HG03558 (cell line): ENCODE measurements around the gene PKHD1.

Experiments used
- ATAC-seq: cut with Tn5 transposase; IDR thresholded peaks from one replicate; pipeline ENCODE4 v1.9.1; 2021; ENCODE audit warnings: moderate number of reproducible peaks; ENCODE audit not compliant: unreplicated experiment; ENCODE audit errors: extremely low read depth

The PKHD1 gene

DNA sequence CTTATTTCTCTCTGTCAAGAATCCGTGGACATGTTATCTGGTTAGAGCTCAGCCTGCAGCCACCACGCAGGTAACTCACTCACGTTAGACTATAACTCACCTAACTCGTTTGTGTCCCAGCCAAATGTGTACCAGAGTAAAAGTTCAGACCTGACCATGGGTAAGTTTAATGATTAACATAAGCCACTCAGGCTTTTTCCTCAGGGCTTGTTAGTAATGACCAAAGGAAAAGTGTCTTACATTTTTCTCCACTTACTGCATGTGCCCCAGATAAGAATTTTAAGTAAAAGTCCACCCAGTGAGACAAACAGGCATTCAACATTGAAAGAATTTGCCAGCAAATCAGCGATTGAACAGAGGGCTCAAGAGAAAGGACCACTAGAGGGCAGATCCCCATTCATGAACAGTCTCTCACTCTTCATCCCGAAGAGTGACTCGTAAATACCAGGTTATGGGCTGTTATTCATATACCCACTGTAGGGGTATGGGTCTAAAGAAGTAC, at the start of gene PKHD1:
Gene PKHD1 (minus strand): TSS at position 116 of the 502 bp plus-strand sequence. CDS start 2,680 bp downstream, outside the sequence.
- no peak for ATAC-seq

DNA sequence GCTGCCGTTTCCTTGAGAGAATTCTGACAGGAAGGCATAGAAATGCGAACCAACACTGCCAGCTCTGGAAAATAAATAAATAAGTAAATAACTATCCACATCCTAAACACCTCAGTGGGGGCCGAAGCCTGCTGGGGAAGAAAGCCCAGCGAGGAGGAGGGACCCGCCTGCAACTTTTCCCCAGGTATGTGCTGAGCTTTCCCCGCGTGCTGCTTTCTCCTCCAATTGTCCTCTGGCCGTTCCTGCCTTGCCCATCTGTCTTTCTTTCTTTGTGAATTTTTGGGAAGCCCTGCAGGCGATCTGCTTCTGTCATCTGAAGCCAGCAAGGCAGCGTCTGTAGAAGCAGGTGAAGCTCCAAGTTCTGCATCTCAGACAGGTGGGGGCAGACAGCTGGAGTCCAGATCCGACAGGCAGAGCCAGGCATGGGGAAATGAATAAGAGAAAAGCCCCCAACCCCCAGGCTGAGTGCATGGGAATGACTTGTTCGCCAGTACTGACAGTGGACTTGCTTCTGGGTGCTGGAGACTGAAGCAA, 49.6 kb upstream of the PKHD1 start:
- no peak for ATAC-seq

GRCh38 chr6:52136055-52136454, 48.6 kb upstream of the PKHD1 start:
- no peak for ATAC-seq

DNA sequence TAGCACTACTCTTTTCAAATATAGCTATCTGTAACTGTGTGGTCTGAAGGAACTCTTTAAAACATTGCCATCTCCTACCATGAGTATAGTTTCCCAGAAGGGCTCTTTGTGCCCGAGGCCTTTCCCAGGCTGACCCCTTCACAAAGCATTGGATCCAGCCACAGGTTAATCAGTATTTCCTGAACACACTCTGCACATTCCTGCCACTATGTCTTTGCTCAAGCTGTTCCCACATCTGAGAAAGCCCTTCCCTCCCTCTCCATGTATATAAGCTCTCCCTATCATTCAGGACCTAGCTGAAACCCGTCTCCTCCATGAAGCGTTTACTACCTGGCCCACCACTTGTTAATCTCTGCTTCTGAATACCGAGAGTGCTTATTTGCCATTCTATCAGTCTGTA, 47.8 kb upstream of the PKHD1 start:
- ATAC-seq, result no peak

DNA sequence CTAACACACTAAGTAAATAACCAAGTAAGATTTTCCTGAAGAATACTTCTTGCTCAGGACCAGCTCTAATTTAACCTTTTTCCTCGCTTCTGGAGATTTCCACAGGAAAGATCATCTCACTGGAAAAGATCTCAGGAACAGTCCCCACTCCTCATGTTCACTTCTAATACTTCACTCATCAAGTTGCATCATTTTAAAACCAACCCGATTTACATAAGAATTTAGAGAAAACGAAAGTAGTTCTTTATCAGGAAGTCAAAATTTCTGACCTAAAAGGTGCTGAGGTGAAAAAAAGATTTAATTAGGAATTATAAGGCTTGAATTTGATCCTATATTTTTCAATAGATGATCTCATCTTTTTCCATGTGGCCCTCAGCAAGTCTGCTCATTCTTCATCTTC, 46.6 kb upstream of the PKHD1 start:
- no peak for ATAC-seq

DNA sequence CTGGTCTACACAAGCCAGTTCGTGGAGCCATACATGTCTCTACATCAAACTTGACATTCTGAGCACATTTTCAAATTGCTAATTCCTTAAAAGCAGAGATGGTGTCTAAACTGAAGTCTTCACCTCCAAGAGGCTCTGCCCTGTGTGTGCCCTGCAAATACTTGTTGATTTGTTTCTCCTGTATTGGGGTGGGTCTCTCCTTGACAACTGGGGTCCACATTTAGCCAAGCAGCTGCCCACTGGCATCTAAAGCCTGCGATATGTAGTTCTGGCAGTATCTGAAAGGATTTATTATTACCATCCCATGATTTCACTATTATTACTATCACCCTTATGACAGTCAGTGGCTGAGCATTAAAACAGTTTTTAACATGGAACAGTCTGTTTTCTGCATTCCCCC, 45.9 kb upstream of the PKHD1 start:
- no peak for ATAC-seq

DNA sequence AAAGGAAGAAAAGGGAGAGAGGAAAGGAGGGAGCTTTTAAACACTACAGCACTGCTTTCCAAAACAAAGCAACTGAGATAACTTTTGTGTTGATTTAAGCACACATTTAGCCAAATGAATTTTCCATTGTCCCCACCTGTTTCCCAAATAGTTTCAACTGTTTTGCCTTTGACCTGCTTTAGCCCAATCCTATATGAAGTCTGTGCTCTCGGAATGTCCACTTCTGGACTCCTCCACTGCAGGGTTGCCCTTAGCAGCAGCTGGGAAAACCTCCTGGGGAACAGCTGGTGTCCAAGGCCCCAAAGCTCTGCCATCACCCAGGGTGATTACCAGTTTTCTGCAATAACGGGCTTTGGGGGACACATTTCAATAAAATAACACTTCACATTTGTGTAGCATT, 44.9 kb upstream of the PKHD1 start:
- ATAC-seq, result no peak

GRCh38 chr6:52130440-52130839, 43.0 kb upstream of the PKHD1 start:
- ATAC-seq, result no peak

DNA sequence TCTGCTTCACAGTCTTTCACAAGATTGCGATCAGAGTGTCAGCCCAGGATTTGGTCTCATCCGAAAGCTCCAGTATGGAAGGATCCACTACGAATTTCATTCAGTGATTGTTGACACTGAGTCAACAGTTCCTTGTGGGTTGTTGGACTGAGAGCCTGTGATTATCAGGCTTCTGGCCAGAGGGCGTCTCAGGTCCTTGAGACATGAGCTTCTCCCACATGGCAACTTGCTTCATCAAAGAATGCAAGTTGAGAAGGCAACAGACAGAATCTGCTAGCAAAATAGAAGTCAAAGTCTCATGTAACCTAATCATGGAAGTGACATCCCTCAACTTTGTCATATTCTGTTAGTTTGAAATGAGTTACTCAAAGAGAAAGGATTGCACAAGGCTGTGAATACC, 40.5 kb upstream of the PKHD1 start:
- ATAC-seq, result no peak

GRCh38 chr6:52126231-52126630, 38.8 kb upstream of the PKHD1 start:
- ATAC-seq, result no peak

GRCh38 chr6:52125572-52125971, 38.2 kb upstream of the PKHD1 start:
- ATAC-seq, result no peak

- no peak for ATAC-seq
These were observed 37.7 kb upstream of the PKHD1 start for GRCh38 chr6:52125139-52125538.

DNA sequence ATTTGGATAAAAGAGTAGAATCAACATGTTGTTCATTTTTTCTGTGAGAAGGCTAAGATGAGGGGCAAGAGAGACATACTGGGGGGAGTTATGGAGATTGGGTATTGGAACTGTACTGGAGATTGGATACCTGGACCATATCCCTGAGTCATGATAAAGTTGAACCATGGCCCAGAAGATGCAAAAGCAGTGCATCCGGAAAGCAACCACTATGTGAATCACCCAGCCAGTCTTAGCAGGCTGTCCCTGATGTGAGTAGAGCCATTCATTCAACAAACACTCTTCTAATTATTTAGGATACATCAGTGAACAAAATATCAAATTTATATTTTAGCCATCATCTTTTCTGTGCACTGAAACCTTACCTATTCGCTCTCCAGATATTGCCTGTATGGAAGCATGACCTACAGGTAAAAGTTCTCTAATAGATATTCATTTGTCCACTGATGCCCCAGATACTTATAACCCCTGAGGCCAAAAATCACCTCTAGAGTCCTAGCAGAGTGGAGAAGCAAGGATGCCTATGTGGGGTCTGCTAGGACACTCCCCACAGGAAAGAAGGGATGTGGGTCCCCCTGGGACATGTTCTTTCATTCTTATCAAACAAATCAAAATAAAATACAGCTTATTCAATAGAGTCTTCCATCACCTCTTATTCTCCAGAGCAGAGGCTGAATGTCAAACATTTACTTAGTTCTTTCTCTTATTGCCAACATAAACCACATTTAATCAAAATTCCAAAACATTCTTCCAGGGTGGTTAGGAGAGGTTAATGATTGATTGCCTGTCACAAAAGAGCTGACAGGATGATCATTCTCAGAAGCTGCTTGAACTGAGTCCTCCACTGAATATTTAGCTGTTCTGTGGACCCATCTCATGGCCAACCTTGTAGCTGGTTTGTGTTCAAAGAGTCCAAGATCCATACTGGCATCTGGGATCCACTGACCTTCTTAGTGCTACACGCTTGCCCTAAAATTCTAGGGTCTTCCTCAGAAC, 37.0 kb upstream of the PKHD1 start:
- no peak for ATAC-seq

- ATAC-seq, result no peak
These were observed 35.8 kb upstream of the PKHD1 start for GRCh38 chr6:52123251-52123650.

GRCh38 chr6:52117352-52117751, 29.9 kb upstream of the PKHD1 start:
- ATAC-seq, result no peak

- ATAC-seq, result no peak
These were observed 29.2 kb upstream of the PKHD1 start for GRCh38 chr6:52116605-52116948.

DNA sequence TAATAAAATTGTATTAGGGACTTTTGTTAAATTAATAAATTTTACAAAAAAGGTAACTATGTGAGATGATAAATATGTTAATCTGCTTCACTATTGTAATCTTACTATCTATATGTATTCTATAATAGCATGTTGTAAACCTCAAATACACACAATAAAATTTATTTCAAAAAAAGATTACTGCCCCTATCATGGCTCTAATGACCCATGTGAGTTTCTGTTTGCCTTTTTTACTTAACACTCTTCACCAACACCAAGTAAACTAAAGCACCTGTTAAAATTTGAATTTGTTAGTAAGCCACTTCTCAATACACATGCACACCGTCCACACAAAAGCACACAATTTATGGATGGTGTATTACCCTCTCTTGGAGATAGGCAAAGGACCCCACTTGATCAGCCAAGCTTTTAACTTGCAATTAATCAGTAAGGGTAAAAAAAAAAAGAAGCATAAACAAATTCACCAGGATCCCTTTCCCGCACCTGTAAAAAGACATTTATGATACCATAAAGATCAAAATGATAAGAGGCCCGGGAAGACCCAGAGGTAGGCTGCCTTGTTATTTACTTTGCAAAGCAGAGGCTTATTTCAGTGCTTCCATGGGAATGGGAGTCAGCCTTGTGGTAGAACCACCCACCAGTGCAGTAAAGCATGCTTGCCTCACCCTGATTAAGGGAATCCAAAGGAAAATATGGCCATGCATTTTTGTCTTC, 28.6 kb upstream of the PKHD1 start:
- no peak for ATAC-seq

GRCh38 chr6:52115145-52115741, 27.8 kb upstream of the PKHD1 start:
- ATAC-seq, result no peak

- no peak for ATAC-seq
These were observed 21.8 kb upstream of the PKHD1 start for GRCh38 chr6:52109171-52109571.

GRCh38 chr6:52108128-52108527, 20.7 kb upstream of the PKHD1 start:
- ATAC-seq, result no peak

DNA sequence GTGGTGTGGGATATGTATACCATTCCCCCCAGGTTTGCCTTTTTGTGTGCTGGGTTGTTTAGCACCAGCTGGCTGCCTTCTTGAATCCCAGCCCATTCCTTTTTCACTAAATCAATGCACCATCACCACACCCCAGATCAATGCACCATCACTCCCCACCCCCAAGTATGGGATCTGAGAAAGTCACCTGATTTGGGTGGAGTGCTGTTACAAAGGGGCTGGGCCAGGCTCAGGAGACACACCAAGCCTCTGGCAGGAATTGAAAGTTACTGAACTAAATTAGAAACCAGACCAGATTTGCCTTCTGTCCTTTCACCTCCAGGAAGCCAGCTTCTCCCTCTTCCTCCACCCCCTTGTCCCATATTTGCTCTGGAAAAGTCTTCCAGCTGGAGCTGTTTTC, 19.6 kb upstream of the PKHD1 start:
- ATAC-seq, result no peak
